AG08395 (cell line): ENCODE data around the gene KAT6B.
"Not testable (repeated sequence)": the region's sequence is repeated elsewhere in the genome, so short reads cannot be mapped to it uniquely, and the experiment has no call there.

Experiments used
- DNase-seq: peaks from one replicate; pipeline ENCODE4 v3.0.0; 2012; ENCODE audit warnings: mixed read lengths, low spot score

The KAT6B gene

DNA sequence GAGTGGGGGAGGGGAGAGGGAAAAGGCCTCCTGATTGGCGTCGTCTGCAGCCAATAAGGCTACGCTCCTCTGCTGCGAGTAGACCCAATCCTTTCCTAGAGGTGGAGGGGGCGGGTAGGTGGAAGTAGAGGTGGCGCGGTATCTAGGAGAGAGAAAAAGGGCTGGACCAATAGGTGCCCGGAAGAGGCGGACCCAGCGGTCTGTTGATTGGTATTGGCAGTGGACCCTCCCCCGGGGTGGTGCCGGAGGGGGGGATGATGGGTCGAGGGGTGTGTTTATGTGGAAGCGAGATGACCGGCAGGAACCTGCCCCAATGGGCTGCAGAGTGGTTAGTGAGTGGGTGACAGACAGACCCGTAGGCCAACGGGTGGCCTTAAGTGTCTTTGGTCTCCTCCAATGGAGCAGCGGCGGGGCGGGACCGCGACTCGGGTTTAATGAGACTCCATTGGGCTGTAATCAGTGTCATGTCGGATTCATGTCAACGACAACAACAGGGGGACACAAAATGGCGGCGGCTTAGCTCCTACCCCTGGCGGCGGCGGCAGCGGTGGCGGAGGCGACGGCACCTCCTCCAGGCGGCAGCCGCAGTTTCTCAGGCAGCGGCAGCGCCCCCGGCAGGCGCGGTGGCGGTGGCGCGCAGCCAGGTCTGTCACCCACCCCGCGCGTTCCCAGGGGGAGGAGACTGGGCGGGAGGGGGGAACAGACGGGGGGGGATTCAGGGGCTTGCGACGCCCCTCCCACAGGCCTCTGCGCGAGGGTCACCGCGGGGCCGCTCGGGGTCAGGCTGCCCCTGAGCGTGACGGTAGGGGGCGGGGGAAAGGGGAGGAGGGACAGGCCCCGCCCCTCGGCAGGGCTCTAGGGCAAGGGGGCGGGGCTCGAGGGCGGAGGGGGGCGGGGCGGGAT, at the start of gene KAT6B:
Gene KAT6B (plus strand): TSS at position 459 of the 903 bp plus-strand sequence. CDS start 16,258 bp downstream, outside the sequence.
- DNase-seq: peak; percentile 99

DNA sequence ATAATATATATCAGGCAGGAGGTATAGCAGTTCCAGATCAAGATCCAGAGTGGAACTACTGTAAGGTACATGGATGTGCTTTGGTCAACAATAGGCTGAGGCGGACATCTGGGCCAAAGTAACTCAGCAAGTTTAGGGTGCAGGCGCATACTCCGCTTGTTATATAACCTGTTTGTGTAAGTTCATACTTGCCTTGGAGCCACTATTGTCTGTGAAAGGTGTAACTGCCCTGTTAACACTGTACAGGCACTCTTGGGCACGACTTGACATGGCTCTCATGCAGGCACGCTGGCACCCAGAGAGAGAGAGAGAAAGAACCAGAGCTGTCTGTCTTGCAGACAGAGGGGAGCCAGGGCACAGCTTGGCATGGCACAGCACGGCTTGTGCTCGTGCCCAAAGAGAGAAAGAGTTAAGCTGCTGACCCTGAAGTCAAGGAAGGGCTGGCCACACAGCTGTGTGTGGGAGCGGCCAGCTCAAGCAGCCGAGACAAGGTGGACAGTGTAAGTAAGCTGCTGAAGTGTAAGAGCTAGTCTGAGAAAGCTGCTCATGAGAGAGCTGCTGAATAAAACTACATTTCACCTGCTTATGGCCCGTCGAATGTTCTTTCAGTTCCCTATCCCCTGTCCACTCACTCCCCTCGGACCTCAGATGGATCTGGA, 47.8 kb upstream of the KAT6B start:
- no peak for DNase-seq

DNA sequence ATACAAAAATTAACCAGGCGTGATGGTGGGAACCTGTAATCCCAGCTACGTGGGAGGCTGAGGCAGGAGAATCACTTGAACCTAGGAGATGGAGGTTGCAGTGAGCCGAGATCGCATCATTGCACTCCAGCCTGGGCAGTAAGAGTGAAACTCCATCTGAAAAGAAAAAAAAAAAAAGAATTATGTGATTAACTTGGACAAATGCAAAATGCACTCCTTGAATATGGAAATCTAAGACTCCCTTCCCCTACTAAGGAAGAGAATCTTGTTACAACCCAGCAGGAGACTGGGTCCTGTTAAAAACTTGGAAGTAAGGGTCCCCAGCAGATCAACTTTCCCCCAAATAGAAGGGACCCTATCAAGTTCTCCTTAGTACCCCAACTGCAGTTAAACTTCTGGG, 44.5 kb upstream of the KAT6B start:
- DNase-seq: not testable (repeated sequence)

DNA sequence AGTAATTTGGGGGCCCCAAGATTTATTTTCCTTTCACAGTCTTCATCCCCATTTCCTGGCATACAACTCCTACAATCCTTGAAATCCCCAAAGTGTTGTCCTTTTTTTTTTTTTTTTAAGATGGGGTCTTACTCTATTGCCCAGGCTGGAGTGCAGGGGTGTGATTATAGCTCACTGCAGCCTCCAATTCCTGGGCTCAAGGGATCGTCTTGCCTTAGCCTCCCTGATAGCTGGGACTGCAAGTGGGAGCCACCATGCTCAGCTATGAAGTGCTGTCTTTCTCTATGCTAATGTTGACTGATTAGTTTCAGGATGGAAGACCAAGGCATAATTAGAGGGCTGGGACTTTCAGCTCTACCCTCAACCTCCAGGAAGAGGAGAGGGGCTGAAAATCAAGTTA, 41.9 kb upstream of the KAT6B start:
- no peak for DNase-seq

DNA sequence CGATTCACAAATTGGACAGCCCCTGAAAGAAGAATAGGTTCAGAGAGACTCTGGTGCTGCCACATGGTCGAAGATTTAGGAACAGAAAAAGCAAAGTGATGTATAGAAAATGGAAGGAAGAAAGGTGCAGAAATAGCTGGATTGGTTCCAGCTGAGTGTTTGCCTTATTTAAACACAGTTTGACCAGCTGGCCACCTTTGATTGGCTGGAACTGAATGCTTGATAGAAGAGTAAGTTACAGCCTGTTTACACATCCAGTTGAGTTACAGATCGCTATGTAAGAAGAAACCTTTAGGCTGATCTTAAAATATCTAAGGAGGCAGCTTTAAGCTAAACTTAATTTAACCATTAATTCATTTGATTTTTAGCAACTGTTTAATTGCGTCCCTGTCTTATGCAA, 40.3 kb upstream of the KAT6B start:
- DNase-seq: no peak

DNA sequence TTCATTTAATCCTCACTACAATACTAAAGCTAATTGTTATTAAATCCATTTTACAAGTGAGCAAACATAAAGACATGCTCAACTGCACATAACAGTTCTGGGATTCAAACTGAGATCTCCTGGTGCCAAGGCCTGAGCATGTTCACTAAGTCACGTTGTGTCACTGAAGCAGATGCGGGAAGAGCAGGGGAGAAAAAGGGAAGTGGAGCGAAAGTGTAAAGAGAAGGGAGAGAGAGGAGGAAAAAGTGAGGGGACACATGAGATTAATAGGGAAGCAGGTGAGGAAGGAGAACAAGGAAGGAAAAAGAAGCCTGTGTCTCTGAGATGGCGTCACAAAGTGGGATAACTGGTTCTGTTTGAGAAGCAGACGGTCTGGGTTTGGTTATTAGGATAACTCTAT, 38.9 kb upstream of the KAT6B start:
- no peak for DNase-seq

DNA sequence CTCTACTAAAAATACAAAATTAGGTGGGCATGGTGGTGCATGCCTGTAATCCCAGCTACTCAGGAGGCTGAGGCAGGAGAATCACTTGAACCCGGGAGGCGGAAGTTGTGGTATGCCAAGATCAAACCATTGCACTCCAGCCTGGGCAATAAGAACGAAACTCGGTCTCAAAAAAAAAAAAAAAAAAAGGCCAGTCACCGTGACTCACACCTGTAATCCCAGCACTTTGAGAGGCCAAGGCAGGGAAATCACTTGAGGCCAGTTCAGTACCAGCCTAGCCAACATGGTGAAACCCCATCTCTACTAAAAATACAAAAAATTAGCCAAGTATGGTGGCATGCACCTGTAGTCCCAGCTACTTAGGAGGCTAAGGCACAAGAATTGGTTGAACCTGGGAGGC, 34.4 kb upstream of the KAT6B start:
- not testable (repeated sequence) for DNase-seq

DNA sequence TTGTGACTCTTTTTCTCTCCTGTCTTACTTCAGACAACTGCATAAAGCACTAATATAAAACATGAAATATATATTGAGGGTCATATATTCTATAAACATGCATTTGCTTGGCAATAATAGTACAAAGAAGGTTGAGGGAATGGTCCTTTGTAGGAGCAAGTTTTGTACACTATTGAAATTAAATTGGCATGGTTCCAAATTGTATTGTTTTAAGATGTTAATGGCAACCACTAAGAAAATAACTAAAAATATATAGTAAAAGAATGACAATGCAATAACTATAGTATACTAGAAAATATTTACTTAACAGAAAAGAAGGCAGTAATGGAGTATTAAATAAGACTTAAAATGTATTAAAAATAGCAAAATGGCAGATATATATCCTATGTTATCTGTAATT, 33.7 kb upstream of the KAT6B start:
- DNase-seq: no peak

DNA sequence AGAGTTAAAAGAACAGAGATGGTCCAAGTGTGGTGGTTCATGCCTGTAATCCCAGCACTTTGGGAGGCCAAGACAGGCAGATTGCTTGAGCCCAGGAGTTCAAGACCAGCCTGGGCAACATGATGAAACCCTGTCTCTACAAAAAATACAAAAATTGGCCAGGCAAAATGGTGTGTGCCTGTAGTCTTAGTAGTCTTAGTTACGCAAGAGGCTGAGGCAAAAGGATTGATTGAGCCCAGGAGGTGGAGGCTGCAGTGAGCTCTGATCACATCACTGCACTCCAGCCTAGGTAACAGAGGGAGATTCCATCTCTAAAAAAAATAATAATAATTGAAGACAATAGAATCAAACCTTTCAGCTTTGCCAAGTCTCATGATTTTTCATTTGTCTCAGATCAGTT, 33.2 kb upstream of the KAT6B start:
- not testable (repeated sequence) for DNase-seq

DNA sequence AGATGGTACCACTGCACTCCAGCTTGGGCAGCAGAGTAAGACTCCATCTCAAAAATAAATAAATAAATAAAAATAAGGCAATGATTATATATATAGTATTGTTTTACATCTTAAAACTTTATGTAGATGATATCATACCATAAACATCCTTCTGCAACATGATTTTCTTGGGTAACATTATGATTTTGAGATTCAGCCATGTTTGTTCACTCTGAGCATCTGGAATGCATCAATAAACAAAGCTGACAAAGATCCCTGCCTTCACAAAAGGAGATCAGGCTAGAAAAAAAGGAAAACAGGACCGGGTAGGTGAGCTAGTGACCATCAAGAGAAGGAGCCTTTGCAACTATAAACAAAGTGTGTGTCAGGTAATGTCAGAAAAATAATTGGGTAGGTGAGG, 31.9 kb upstream of the KAT6B start:
- DNase-seq: no peak

DNA sequence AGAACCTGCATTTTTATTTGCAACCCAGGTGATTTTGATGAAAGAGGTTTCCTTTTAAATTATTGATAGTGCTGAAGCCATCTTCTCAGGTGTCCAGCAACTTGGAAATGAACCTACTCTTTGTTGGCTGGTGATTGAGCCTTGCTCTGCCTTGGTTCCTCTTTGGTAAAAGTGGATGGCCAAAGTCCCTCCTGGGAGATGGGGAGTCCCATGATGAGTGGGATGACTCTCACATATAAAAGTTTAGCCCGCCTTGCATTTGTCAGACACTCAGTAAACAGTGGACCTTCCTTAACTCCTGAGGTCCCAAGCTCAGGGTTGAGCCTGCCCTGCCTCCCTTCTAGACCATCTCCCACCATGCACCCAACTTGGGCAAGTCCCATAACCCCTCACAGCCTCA, 28.9 kb upstream of the KAT6B start:
- DNase-seq: no peak

DNA sequence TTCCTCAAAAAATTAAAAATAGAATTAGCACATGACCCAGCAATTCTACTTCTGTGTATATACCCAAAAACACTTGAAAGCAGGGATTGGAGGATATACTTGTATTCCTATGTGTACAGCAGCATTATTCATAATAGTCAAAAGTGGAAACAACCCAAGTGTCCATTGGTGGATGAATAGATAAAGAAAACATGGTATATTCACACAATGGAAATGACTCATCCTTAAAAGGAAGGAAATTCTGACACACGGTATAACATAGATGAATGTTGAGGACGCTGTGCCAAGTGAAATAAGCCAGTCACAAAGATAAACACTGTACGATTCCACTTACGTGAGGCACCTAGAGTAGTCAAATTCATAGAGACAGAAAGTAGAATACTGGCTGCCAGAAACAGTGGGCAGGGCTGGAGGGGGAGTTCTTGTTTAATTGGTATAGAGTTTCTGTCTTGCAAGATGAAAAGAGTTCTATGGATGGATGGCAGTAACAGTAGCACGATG, 26.6 kb upstream of the KAT6B start:
- no peak for DNase-seq

DNA sequence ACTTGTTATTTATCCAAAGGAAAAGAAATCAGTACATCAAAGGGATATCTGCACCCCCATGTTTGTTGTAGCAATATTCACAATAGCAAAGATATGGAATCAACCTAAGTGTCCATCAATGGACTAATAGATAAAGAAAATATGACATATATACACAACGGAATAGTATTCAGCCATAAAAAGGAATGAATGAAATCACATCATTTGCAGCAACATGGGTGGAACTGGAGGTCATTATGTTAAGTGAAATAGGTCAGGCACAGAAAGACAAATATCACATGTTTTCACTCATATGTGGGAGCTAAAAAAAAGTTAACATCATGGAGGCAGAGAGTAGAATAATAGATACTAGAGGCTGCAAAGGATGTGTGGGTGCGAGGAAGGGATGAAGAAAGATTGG, 25.0 kb upstream of the KAT6B start:
- no peak for DNase-seq

DNA sequence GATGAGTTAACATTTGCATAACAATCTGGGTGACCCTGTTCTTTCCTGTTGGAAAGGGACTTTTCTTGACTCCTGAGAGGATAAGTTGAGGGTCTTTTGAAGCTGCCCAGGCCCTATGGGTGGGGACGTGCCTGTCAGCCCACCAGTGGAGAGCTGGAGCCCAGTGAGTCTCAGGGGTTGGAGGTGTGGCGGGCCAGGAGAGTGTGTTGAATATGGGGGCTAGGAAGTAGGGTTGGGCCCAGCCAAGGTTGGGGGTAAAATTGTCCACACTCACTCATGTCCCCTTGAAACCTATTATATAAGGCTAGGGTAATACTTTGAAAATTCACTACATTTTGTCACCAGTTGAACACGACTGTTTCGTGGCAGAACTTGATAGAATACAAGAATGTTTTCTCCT, 17.9 kb upstream of the KAT6B start:
- no peak for DNase-seq

DNA sequence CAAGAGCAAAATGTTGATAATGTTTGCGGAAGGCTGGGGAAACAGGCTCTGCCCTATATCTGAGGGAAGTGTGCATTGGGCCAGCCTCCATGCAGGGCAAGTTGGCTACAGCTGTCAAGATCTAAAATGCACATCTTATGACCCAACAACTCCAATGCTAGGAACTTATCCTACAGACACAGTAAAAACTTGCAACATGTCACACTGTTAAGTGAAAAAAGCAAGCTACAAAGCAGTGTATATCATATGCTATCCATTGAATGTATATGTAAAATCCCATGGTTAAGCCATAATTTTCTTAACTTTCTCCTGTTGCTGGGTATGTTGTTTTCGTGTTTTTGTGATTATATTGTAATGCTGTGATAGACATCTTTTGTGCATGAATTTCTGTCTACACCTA, 16.3 kb upstream of the KAT6B start:
- no peak for DNase-seq

DNA sequence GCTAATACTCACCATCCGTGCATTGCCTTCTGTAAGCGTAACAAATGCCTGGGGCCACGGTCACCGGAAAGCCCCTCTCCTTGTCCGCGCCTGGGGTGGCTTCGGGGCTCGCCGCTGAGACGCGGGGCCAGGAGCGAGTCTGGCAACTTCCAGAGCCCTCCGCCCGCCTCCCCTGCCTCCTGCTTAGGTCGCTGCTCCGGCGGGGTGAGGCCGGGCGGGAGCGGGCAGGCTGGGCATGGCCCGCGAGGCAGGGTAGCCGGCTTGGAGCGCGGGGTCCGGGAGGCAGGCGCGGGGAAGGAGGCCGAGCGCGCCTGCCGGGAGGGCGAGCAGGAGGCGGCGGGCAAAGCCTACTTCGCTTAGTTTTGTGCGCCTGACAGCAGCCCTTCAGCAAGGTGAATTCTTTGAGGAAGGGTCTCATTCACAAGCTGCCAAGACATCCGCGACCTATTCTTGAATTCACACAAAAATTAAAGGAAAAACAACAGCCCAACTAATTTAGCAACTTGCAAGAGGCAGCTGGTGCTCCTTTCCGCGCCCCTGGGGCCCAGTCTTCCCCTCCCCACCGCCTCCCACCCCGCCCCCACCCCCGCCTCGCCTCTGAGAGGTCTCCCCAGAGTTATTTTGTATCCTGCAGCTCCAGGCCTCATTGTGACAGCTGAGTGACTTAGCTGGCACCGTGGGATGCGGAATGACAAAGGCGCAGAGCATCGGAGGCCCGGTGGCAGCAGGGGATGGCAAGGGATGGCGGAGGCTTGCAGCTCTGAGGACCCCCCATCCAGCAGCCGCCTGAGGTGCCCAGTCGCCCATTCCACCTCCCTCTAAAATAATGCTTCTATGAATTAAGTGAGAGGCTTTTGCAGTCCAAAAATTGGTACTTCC, 12.8 kb upstream of the KAT6B start:
- DNase-seq: no peak

DNA sequence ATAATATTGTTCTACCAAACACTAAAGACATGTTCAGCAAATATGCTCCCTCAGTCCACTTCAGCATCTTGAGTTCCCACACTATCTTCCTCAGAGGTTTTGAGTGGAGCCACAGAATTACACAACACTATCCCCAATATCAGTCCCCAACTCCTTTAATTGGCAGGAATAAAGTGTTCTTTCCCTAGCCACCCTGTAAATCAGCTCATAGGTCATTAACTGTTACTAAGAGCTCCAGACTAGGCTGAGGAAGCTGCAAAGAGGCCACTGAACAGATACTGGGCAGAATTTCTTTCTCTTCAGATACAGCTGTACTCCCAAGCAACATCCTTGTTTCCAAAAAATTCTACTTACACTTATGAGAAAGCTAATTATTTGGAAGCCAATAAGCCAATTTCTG, 11.6 kb upstream of the KAT6B start:
- no peak for DNase-seq

DNA sequence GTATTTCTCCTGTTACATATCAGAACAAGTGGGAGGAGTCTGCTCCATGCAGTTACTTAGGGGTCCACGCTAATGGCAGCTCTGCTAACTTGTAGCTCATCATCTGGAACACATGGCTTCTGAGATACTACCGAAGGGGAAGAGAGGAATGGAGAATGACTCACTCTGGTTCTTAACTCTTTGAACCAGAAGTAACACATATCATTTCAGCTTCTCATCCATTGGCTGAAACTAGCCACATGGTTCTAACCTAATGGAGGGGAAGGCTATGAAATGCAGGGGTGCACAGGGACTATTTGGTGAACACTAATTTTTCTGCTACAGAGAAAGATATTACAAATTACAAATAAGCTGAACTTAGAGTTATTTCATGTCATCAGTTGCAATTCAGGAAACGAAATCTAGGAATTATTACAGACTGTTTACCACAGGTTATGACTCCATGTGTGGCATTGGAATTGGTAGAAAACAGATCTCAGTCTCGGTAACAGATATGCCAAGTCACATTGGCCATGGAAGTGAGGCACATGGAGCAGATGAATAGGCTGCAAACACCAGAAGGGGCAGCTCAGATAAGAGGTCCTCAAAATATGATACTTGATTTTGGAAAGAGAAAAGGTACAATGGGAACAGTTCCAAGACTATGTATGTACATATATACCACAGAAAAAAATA, 9.4 kb upstream of the KAT6B start:
- no peak for DNase-seq

DNA sequence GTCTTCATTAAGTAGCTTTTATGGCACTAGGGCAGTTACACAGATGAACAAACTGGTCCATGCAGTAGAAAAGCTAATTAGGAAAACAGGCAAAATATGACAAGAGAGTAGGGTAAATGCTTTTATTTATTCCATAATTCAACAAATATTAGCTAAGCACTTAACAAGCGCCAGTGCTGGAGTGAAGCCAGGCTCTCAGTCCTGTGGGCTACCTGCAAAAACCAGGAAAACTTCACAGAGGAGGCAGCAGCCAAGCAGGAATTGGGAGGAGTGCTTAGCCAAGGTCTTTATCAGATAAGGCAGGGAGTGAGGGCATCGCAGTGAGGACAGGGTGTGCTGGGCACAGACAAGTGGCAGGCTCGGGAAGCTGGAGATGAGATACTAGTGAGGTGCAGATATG, 4.9 kb upstream of the KAT6B start:
- no peak for DNase-seq

DNA sequence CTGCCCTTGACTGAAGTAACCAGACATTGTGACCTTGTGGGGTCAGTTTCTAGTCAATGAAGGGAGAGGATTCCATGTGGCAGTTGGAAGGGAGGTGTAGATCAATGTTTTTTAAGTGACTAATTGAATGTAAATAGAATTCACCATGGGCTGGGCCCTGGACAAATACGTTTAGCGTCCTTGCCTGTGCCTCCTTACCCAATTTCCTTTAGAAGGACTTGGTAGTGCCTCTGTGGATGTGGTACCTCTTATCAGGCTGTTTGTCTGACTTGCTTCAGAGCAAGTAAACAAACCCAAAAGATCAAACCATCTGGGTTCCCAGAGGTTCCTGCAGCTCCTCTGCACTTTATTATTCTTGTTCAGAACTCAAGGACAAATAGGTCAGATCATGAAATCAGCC, 4.3 kb upstream of the KAT6B start:
- no peak for DNase-seq

DNA sequence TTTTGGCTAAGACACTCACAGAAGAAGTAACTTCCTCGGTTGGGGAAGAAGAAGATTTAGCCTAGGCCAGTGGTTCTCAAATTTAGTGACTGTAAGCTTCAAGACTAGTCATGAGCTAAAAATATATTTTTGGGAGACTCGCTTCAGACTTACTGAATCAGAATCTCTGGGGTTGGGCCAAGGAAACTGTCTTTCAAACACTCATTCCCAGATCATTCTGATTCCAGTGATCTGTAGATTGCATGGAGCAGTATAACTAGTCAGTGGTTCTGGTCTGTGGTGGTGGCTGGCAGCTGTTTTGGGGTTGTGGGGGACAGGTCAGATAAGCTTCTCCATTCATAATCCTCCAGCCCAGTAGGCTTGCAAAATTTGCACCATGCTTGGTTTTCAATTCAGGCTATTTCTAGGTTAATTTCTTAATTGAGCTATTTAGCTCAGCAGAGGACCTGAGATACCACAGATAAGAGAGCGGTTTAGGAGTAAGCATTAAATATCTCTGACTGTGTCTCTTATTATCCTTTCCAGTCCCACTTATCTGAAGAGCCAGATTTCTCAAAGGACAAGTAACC, 3.8 kb upstream of the KAT6B start:
- DNase-seq: peak; percentile 68
